GM06990 (cell line): Measurements from ENCODE around the gene CHN1.

Source experiments
- DNase-seq: peaks from one replicate; pipeline ENCODE4 v3.0.0-alpha.2; 2011; ENCODE audit not compliant: insufficient read length; ENCODE audit errors: extremely low read depth
- H3K27me3 ChIP-seq: replicated peaks from 2 replicates; pipeline ENCODE4 v1.6.0; 2011; ENCODE audit warnings: low read length; ENCODE audit not compliant: control insufficient read depth, insufficient read depth
- H3K36me3 ChIP-seq: 2 replicates; pipeline ENCODE4 v1.5.1; 2011; ENCODE audit warnings: low read length; ENCODE audit not compliant: control insufficient read depth, insufficient read depth
- H3K4me3 ChIP-seq: replicated peaks from 2 replicates; pipeline ENCODE4 v1.5.1; 2011; ENCODE audit warnings: low read depth, mild to moderate bottlenecking, control low read depth, low read length
- CTCF ChIP-seq: IDR thresholded peaks from 2 replicates; pipeline ENCODE4 v1.5.1; 2011; ENCODE audit warnings: low read length, control low read depth, mild to moderate bottlenecking, inconsistent platforms; ENCODE audit not compliant: insufficient read depth, poor library complexity, severe bottlenecking

CHN1 gene

GRCh38 chr2:174820361-174820760, 184.8 kb downstream of the CHN1 start:
- DNase-seq: no peak
- H3K4me3 ChIP-seq: no peak overlapping the region
- H3K27me3 ChIP-seq: no peaks in the 10 kb centered on the region
- H3K36me3 ChIP-seq: no peaks in the 10 kb centered on the region
- TF ChIP-seq CTCF: no peak

DNA sequence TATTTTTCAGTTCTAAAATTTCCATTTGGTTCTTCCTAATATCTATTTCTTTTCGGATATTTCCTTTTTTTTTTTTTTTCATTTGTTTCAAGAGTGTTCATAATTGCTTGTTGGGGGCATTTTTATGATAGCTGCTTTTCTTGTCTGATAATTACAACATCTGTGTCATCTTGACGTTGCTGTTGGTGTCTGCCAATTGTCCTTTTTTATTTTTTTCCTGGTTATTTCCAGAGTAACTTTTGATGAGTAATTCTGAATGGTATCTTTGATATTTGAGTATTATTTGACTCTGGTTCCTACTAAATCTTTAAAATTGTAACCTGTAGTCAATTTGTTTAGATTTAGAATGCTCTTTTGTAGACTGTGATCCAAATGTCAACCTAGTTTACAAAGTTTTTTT, 189.7 kb downstream of the CHN1 start:
- Histone ChIP-seq H3K4me3 (no peak overlapping the region), H3K27me3 (no peaks in the 10 kb centered on the region), H3K36me3 (no peaks in the 10 kb centered on the region)
- no peak for DNase-seq
- no peak for TF ChIP-seq CTCF

GRCh38 chr2:174812037-174812436, 193.1 kb downstream of the CHN1 start:
- no peak for TF ChIP-seq CTCF
- no peaks in the 10 kb centered on the region for H3K27me3 ChIP-seq
- H3K4me3 ChIP-seq: no peak overlapping the region
- DNase-seq: no peak
- H3K36me3 ChIP-seq: no peaks in the 10 kb centered on the region

DNA sequence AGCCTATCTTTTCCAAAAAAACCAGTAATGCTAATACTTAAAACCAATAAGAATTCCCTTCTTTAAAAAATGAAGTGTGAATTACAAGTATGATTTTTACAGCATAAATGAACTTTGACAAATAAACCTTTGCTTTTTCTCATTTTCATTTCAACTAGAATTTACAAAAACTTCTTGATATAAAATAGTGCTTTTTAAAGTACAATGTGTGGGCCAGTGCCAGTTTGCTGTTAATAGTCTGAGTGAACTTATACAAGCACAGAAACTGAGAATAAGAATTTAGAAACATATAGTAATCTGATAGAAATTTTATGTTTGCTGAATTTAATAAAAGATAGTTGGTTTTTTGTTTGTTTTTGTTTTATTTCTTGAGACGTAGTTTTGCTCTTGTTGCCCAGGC, 197.2 kb downstream of the CHN1 start:
- TF ChIP-seq CTCF: no peak
- no peaks in the 10 kb centered on the region for H3K36me3 ChIP-seq
- no peak overlapping the region for H3K4me3 ChIP-seq

DNA sequence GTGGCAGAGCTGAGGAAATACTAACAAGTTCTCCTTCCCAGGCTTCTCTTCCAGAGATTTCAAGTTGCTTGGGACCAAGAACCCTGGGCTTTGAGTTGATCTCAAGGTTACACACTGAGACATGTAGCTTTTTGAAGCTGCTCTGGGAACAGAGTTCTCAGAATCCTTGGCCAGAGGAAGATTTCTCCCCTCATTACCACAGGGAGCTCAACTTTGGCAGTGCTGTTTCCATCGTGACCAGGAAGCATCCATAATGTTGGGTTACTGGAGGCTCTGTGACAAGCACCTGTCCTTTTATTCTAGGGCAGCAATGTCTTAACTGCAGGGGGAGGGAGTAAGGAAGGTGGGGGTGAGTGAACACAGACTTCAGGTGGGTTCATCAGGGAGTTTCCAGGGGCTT, 199.4 kb downstream of the CHN1 start:
- TF ChIP-seq CTCF: no peak
- no peak for DNase-seq
- H3K4me3 ChIP-seq: no peak overlapping the region
- H3K27me3 ChIP-seq: no peaks in the 10 kb centered on the region
- H3K36me3 ChIP-seq: no peaks in the 10 kb centered on the region

More for the DNA sequence above, 197.2 kb downstream of the CHN1 start:
- no peak for DNase-seq
- no peaks in the 10 kb centered on the region for H3K27me3 ChIP-seq

- DNase-seq: no peak
- H3K27me3 ChIP-seq: no peaks in the 10 kb centered on the region
- TF ChIP-seq CTCF: no peak
- H3K4me3 ChIP-seq: no peak overlapping the region
- H3K36me3 ChIP-seq: no peaks in the 10 kb centered on the region
Observed at GRCh38 chr2:174802459-174802858, 202.7 kb downstream of the CHN1 start.
